ENCODE measurements around the gene LMBR1L.

LMBR1L gene

GRCh38 chr12:49091836-49092085 lies 18.9 kb downstream of the LMBR1L start:
- Histone ChIP-seq H3K79me1 (ENCODE audit: low read length) (no peaks in the 10 kb centered on the region), H3K4me1 (ENCODE audit: control insufficient read depth, low read depth, low read length) (peaks cover 3% of the 10 kb centered on the region), H3K4me3 (ENCODE audit: low read length) (no peak overlapping the region), H3K36me3 (ENCODE audit: control insufficient read depth, insufficient read depth, low read length) (no peaks in the 10 kb centered on the region), H4K5ac (ENCODE audit: low read length) (no peak overlapping the region), H3K56ac (ENCODE audit: low read length) (no peak overlapping the region), H2AK5ac (ENCODE audit: low read length) (no peak overlapping the region), H3K23ac (ENCODE audit: low read length) (no peak overlapping the region), H2BK120ac (ENCODE audit: low read depth, low read length) (no peak overlapping the region), H3K4ac (ENCODE audit: low read depth, low read length) (no peak overlapping the region), H3K9ac (ENCODE audit: low read length) (no peak overlapping the region), H3K4me2 (ENCODE audit: low read length) (no peak overlapping the region), H4K8ac (ENCODE audit: low read depth, low read length) (no peak overlapping the region), H2BK15ac (replicated peaks; ENCODE audit: low read depth) (no peak overlapping the region), H3K27me3 (ENCODE audit: insufficient read depth, low read length, poor library complexity) (peaks cover 63% of the 10 kb centered on the region), H3K27ac (ENCODE audit: low read depth, low read length) (no peak overlapping the region), H2BK5ac (ENCODE audit: low read length) (no peak overlapping the region), H3K79me2 (ENCODE audit: control insufficient read depth, insufficient read depth, low read length) (no peaks in the 10 kb centered on the region), H3K18ac (ENCODE audit: low read length) (no peak overlapping the region)
- no peak for DNase-seq
- WGBS (ENCODE audit: extremely low coverage, insufficient coverage, low lambda C conversion rate), result no CpG with 5 or more reads among the region's 14 CpGs

- WGBS (ENCODE audit: extremely low coverage, insufficient coverage, low lambda C conversion rate), result no CpG with 5 or more reads among the region's 41 CpGs
- no peak overlapping the region for H3K18ac ChIP-seq (ENCODE audit: low read length)
- H4K5ac ChIP-seq (ENCODE audit: low read length), result no peak overlapping the region
- no peak overlapping the region for H3K23ac ChIP-seq (ENCODE audit: low read length)
- H3K9ac ChIP-seq (ENCODE audit: low read length), result no peak overlapping the region
- no peak overlapping the region for H4K8ac ChIP-seq (ENCODE audit: low read depth, low read length)
- H3K56ac ChIP-seq (ENCODE audit: low read length), result no peak overlapping the region
- no peaks in the 10 kb centered on the region for H3K36me3 ChIP-seq (ENCODE audit: control insufficient read depth, insufficient read depth, low read length)
- no peak overlapping the region for H2BK15ac ChIP-seq (replicated peaks; ENCODE audit: low read depth)
- H3K27ac ChIP-seq (ENCODE audit: low read depth, low read length), result no peak overlapping the region
- H2BK120ac ChIP-seq (ENCODE audit: low read depth, low read length), result no peak overlapping the region
- no peaks in the 10 kb centered on the region for H3K79me1 ChIP-seq (ENCODE audit: low read length)
- H3K4ac ChIP-seq (ENCODE audit: low read depth, low read length), result no peak overlapping the region
- no peak overlapping the region for H3K4me3 ChIP-seq (ENCODE audit: low read length)
- peaks cover 3% of the 10 kb centered on the region for H3K4me1 ChIP-seq (ENCODE audit: control insufficient read depth, low read depth, low read length)
- no peak overlapping the region for H2BK5ac ChIP-seq (ENCODE audit: low read length)
- peaks cover 65% of the 10 kb centered on the region for H3K27me3 ChIP-seq (ENCODE audit: insufficient read depth, low read length, poor library complexity)
- H3K79me2 ChIP-seq (ENCODE audit: control insufficient read depth, insufficient read depth, low read length), result no peaks in the 10 kb centered on the region
- H3K4me2 ChIP-seq (ENCODE audit: low read length), result no peak overlapping the region
- H2AK5ac ChIP-seq (ENCODE audit: low read length), result no peak overlapping the region
- no peak for DNase-seq
Measured at GRCh38 chr12:49091056-49091835, 19.4 kb downstream of the LMBR1L start.

DNA sequence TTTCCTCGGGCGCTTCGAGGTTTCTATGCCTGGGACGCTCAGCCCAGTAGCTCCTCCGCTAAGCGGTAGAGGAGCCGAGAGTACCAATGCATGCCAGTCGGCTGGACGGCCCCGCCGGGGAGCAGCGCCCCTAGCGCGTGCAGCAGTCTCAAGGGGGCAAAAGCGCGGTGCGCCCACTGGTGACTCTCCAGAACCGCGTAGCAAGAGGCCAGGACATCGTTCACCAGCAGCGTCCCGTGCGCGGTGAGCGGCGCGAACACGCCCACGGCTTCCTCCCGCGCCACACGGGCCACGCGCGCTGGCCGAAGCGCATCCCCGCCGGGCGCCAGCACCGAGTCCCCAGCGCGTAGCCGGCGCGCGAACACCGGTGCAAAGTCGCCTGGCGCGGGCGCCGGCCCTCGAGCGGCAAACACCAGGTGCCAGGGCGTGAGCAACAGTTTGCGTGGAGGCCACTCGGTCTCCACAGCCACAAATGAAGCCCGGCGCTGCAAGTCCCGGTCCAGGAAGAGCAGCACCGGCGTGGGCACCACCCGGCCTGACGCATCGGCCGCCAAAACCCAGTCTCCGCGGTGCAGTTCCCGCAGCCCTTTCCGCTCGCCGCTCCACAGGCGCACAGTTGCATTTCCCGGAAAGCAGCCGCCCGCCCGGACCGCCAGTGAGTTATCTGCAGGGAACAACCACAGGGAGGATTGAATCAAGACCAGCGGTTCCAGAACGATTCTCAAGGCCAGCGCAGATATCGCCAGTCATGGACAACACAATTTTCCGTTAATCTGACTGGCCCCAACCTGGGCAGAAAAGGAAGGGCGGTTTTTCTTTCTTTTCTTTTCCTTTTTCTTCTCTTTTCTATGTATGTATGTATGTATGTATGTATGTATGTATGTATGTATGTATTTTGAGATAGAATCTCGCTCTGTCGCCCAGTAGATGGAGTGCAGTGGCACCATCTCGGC lies 20.6 kb downstream of the LMBR1L start:
- H3K18ac ChIP-seq (ENCODE audit: low read length), result no peak overlapping the region
- H3K27me3 ChIP-seq (ENCODE audit: insufficient read depth, low read length, poor library complexity), result peaks cover 63% of the 10 kb centered on the region
- no peaks in the 10 kb centered on the region for H3K79me2 ChIP-seq (ENCODE audit: control insufficient read depth, insufficient read depth, low read length)
- H2BK15ac ChIP-seq (replicated peaks; ENCODE audit: low read depth), result no peak overlapping the region
- H3K4ac ChIP-seq (ENCODE audit: low read depth, low read length), result no peak overlapping the region
- H3K79me1 ChIP-seq (ENCODE audit: low read length), result no peaks in the 10 kb centered on the region
- DNase-seq, result no peak
- H3K4me2 ChIP-seq (ENCODE audit: low read length), result no peak overlapping the region
- no CpG with 5 or more reads among the region's 88 CpGs for WGBS (ENCODE audit: extremely low coverage, insufficient coverage, low lambda C conversion rate)
- H3K4me1 ChIP-seq (ENCODE audit: control insufficient read depth, low read depth, low read length), result peaks cover 3% of the 10 kb centered on the region
- H3K4me3 ChIP-seq (ENCODE audit: low read length), result no peak overlapping the region
- H2AK5ac ChIP-seq (ENCODE audit: low read length), result no peak overlapping the region
- H3K27ac ChIP-seq (ENCODE audit: low read depth, low read length), result no peak overlapping the region
- no peaks in the 10 kb centered on the region for H3K36me3 ChIP-seq (ENCODE audit: control insufficient read depth, insufficient read depth, low read length)
- H3K23ac ChIP-seq (ENCODE audit: low read length), result peak overlapping the region; percentile 29
- no peak overlapping the region for H3K56ac ChIP-seq (ENCODE audit: low read length)
- no peak overlapping the region for H4K8ac ChIP-seq (ENCODE audit: low read depth, low read length)
- H2BK120ac ChIP-seq (ENCODE audit: low read depth, low read length), result no peak overlapping the region
- no peak overlapping the region for H4K5ac ChIP-seq (ENCODE audit: low read length)
- H3K9ac ChIP-seq (ENCODE audit: low read length), result no peak overlapping the region
- H2BK5ac ChIP-seq (ENCODE audit: low read length), result no peak overlapping the region

DNA sequence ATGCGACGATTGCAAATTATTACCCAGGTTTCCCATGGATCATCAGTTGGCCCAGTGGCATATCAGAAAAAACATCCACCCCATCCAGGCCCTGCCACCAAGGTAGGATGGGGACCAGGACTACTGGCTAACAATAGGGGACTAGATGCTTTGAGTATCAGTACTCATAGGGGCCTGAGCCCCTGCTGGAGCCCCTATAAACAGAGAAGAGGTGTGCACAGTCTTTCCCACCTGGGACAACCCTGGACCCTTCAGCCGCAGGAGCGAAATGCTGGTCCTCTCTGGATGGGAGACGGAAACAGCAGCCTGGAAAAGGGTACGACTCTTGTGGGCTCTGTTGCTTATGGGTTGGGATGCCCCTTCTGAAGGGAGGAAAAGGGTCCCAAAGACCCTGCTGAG lies 21.7 kb downstream of the LMBR1L start:
- no peak overlapping the region for H2BK120ac ChIP-seq (ENCODE audit: low read depth, low read length)
- H3K4me2 ChIP-seq (ENCODE audit: low read length), result no peak overlapping the region
- H3K4me3 ChIP-seq (ENCODE audit: low read length), result no peak overlapping the region
- H3K56ac ChIP-seq (ENCODE audit: low read length), result no peak overlapping the region
- no peaks in the 10 kb centered on the region for H3K36me3 ChIP-seq (ENCODE audit: control insufficient read depth, insufficient read depth, low read length)
- no peaks in the 10 kb centered on the region for H3K79me1 ChIP-seq (ENCODE audit: low read length)
- no peak overlapping the region for H4K8ac ChIP-seq (ENCODE audit: low read depth, low read length)
- H4K5ac ChIP-seq (ENCODE audit: low read length), result no peak overlapping the region
- peaks cover 3% of the 10 kb centered on the region for H3K4me1 ChIP-seq (ENCODE audit: control insufficient read depth, low read depth, low read length)
- no CpG with 5 or more reads among the region's 6 CpGs for WGBS (ENCODE audit: extremely low coverage, insufficient coverage, low lambda C conversion rate)
- no peak overlapping the region for H3K23ac ChIP-seq (ENCODE audit: low read length)
- no peak overlapping the region for H2AK5ac ChIP-seq (ENCODE audit: low read length)
- H2BK5ac ChIP-seq (ENCODE audit: low read length), result no peak overlapping the region
- H3K4ac ChIP-seq (ENCODE audit: low read depth, low read length), result no peak overlapping the region
- H3K27me3 ChIP-seq (ENCODE audit: insufficient read depth, low read length, poor library complexity), result peaks cover 55% of the 10 kb centered on the region
- H3K18ac ChIP-seq (ENCODE audit: low read length), result no peak overlapping the region
- no peak overlapping the region for H3K9ac ChIP-seq (ENCODE audit: low read length)
- H3K27ac ChIP-seq (ENCODE audit: low read depth, low read length), result no peak overlapping the region
- H2BK15ac ChIP-seq (replicated peaks; ENCODE audit: low read depth), result no peak overlapping the region
- no peaks in the 10 kb centered on the region for H3K79me2 ChIP-seq (ENCODE audit: control insufficient read depth, insufficient read depth, low read length)
- no peak for DNase-seq

DNA sequence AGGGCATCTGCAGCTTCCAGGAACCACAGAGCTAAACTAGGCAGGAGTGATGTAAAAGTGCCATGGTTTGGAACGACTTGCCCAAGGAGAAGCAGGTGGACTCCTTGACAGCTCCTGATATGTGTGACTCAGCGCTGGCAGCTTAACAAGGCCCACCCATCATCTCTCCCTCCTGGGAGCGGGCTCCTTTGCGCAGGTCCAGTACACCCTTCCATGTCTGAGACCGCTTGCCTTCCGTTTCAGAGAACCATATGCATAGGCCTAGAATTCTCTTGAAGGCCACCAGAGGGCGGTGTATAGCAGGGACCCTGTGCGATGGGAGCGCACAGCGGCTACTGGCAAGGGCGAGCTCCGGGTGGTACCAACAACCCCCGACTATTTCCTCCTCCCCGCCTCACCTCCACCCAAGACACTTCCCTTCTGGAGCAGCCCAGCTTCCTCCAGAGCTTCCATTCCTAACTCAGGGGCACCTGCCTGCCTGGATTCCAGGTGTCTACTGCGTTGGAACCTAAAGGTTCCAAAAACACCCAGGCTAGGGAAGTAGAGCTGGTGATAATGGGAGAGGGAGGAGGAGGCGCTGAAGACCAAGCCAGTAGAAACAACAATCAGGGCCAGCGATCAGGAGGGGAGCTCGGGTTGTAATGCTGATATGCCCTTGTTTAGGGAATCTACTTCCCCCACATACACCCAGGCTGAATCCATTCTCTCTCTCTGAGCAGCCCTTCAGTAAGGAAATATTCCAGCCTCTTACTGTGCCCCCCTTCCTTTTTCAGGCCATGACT lies 22.3 kb downstream of the LMBR1L start:
- Histone ChIP-seq H3K4me1 (ENCODE audit: control insufficient read depth, low read depth, low read length) (peaks cover 3% of the 10 kb centered on the region), H3K27me3 (ENCODE audit: insufficient read depth, low read length, poor library complexity) (peaks cover 49% of the 10 kb centered on the region), H3K4me2 (ENCODE audit: low read length) (peak overlapping the region; percentile 61), H3K27ac (ENCODE audit: low read depth, low read length) (no peak overlapping the region), H3K4me3 (ENCODE audit: low read length) (no peak overlapping the region), H4K8ac (ENCODE audit: low read depth, low read length) (no peak overlapping the region), H3K79me2 (ENCODE audit: control insufficient read depth, insufficient read depth, low read length) (no peaks in the 10 kb centered on the region), H3K18ac (ENCODE audit: low read length) (no peak overlapping the region), H3K23ac (ENCODE audit: low read length) (no peak overlapping the region), H4K5ac (ENCODE audit: low read length) (no peak overlapping the region), H3K36me3 (ENCODE audit: control insufficient read depth, insufficient read depth, low read length) (no peaks in the 10 kb centered on the region), H2BK5ac (ENCODE audit: low read length) (no peak overlapping the region), H3K79me1 (ENCODE audit: low read length) (no peaks in the 10 kb centered on the region), H2AK5ac (ENCODE audit: low read length) (no peak overlapping the region), H3K9ac (ENCODE audit: low read length) (no peak overlapping the region), H2BK120ac (ENCODE audit: low read depth, low read length) (no peak overlapping the region), H2BK15ac (replicated peaks; ENCODE audit: low read depth) (no peak overlapping the region), H3K56ac (ENCODE audit: low read length) (peak overlapping the region; percentile 56), H3K4ac (ENCODE audit: low read depth, low read length) (no peak overlapping the region)
- WGBS (ENCODE audit: extremely low coverage, insufficient coverage, low lambda C conversion rate), result no CpG with 5 or more reads among the region's 18 CpGs
- DNase-seq, result peak; percentile 87

Measured in mesendoderm (in vitro differentiated cells).